Measurements from ENCODE around the gene CADM2.

DNA sequence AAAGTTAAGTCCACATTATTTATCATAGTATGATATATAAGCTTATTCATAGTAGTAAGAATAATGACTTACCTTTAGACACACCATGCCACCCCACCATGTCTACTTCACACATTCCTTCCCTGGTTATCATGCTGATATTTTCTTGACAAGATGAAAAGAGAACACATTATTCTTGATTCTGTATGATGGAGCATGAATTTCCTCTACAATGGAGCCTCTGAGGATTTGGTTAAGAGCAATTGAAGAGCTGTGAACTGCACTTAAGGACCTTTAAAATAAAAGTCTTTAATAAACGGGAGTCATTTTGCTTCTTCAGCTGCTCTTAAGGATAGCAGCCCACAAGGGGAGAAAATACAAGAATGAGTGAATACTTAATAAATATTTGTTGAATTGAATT lies 226.7 kb downstream of the CADM2 start:
- TF ChIP-seq, protein P1, sequence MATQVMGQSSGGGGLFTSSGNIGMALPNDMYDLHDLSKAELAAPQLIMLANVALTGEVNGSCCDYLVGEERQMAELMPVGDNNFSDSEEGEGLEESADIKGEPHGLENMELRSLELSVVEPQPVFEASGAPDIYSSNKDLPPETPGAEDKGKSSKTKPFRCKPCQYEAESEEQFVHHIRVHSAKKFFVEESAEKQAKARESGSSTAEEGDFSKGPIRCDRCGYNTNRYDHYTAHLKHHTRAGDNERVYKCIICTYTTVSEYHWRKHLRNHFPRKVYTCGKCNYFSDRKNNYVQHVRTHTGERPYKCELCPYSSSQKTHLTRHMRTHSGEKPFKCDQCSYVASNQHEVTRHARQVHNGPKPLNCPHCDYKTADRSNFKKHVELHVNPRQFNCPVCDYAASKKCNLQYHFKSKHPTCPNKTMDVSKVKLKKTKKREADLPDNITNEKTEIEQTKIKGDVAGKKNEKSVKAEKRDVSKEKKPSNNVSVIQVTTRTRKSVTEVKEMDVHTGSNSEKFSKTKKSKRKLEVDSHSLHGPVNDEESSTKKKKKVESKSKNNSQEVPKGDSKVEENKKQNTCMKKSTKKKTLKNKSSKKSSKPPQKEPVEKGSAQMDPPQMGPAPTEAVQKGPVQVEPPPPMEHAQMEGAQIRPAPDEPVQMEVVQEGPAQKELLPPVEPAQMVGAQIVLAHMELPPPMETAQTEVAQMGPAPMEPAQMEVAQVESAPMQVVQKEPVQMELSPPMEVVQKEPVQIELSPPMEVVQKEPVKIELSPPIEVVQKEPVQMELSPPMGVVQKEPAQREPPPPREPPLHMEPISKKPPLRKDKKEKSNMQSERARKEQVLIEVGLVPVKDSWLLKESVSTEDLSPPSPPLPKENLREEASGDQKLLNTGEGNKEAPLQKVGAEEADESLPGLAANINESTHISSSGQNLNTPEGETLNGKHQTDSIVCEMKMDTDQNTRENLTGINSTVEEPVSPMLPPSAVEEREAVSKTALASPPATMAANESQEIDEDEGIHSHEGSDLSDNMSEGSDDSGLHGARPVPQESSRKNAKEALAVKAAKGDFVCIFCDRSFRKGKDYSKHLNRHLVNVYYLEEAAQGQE (IDR thresholded peaks at IDR 0.05; ENCODE audit: unreplicated experiment) = no peak
- TF ChIP-seq, protein P2, sequence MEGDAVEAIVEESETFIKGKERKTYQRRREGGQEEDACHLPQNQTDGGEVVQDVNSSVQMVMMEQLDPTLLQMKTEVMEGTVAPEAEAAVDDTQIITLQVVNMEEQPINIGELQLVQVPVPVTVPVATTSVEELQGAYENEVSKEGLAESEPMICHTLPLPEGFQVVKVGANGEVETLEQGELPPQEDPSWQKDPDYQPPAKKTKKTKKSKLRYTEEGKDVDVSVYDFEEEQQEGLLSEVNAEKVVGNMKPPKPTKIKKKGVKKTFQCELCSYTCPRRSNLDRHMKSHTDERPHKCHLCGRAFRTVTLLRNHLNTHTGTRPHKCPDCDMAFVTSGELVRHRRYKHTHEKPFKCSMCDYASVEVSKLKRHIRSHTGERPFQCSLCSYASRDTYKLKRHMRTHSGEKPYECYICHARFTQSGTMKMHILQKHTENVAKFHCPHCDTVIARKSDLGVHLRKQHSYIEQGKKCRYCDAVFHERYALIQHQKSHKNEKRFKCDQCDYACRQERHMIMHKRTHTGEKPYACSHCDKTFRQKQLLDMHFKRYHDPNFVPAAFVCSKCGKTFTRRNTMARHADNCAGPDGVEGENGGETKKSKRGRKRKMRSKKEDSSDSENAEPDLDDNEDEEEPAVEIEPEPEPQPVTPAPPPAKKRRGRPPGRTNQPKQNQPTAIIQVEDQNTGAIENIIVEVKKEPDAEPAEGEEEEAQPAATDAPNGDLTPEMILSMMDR (conservative IDR thresholded peaks at IDR 0.05; ENCODE audit: low read depth in 2 of 2) = no peak
- no peak for TF ChIP-seq EZH2 (IDR thresholded peaks at IDR 0.05; ENCODE audit: low read depth, unreplicated experiment)
- TF ChIP-seq, protein P3, sequence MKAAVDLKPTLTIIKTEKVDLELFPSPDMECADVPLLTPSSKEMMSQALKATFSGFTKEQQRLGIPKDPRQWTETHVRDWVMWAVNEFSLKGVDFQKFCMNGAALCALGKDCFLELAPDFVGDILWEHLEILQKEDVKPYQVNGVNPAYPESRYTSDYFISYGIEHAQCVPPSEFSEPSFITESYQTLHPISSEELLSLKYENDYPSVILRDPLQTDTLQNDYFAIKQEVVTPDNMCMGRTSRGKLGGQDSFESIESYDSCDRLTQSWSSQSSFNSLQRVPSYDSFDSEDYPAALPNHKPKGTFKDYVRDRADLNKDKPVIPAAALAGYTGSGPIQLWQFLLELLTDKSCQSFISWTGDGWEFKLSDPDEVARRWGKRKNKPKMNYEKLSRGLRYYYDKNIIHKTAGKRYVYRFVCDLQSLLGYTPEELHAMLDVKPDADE (IDR thresholded peaks at IDR 0.05) = no peak
- TF ChIP-seq POLR2AphosphoS5 (IDR thresholded peaks at IDR 0.05; ENCODE audit: low read depth) = no peak
- no peak for TF ChIP-seq EZH2phosphoT487 (IDR thresholded peaks at IDR 0.05; ENCODE audit: unreplicated experiment)
- no peak for TF ChIP-seq ZNF331 (CRISPR knock-in tag; IDR thresholded peaks at IDR 0.05; ENCODE audit: low read depth)
- TF ChIP-seq ZNF114 (CRISPR knock-in tag; IDR thresholded peaks at IDR 0.05) = no peak
- TF ChIP-seq CREB1 (CRISPR knock-in tag; IDR thresholded peaks at IDR 0.05; ENCODE audit: low read depth) = no peak
- no peak for TF ChIP-seq NANOG (IDR thresholded peaks at IDR 0.05; ENCODE audit: borderline replicate concordance)
- no peak for TF ChIP-seq JUNB (IDR thresholded peaks at IDR 0.05; ENCODE audit: unreplicated experiment)
- TF ChIP-seq STAT1 (IDR thresholded peaks at IDR 0.05; ENCODE audit: unreplicated experiment) = no peak
- TF ChIP-seq, protein P4, sequence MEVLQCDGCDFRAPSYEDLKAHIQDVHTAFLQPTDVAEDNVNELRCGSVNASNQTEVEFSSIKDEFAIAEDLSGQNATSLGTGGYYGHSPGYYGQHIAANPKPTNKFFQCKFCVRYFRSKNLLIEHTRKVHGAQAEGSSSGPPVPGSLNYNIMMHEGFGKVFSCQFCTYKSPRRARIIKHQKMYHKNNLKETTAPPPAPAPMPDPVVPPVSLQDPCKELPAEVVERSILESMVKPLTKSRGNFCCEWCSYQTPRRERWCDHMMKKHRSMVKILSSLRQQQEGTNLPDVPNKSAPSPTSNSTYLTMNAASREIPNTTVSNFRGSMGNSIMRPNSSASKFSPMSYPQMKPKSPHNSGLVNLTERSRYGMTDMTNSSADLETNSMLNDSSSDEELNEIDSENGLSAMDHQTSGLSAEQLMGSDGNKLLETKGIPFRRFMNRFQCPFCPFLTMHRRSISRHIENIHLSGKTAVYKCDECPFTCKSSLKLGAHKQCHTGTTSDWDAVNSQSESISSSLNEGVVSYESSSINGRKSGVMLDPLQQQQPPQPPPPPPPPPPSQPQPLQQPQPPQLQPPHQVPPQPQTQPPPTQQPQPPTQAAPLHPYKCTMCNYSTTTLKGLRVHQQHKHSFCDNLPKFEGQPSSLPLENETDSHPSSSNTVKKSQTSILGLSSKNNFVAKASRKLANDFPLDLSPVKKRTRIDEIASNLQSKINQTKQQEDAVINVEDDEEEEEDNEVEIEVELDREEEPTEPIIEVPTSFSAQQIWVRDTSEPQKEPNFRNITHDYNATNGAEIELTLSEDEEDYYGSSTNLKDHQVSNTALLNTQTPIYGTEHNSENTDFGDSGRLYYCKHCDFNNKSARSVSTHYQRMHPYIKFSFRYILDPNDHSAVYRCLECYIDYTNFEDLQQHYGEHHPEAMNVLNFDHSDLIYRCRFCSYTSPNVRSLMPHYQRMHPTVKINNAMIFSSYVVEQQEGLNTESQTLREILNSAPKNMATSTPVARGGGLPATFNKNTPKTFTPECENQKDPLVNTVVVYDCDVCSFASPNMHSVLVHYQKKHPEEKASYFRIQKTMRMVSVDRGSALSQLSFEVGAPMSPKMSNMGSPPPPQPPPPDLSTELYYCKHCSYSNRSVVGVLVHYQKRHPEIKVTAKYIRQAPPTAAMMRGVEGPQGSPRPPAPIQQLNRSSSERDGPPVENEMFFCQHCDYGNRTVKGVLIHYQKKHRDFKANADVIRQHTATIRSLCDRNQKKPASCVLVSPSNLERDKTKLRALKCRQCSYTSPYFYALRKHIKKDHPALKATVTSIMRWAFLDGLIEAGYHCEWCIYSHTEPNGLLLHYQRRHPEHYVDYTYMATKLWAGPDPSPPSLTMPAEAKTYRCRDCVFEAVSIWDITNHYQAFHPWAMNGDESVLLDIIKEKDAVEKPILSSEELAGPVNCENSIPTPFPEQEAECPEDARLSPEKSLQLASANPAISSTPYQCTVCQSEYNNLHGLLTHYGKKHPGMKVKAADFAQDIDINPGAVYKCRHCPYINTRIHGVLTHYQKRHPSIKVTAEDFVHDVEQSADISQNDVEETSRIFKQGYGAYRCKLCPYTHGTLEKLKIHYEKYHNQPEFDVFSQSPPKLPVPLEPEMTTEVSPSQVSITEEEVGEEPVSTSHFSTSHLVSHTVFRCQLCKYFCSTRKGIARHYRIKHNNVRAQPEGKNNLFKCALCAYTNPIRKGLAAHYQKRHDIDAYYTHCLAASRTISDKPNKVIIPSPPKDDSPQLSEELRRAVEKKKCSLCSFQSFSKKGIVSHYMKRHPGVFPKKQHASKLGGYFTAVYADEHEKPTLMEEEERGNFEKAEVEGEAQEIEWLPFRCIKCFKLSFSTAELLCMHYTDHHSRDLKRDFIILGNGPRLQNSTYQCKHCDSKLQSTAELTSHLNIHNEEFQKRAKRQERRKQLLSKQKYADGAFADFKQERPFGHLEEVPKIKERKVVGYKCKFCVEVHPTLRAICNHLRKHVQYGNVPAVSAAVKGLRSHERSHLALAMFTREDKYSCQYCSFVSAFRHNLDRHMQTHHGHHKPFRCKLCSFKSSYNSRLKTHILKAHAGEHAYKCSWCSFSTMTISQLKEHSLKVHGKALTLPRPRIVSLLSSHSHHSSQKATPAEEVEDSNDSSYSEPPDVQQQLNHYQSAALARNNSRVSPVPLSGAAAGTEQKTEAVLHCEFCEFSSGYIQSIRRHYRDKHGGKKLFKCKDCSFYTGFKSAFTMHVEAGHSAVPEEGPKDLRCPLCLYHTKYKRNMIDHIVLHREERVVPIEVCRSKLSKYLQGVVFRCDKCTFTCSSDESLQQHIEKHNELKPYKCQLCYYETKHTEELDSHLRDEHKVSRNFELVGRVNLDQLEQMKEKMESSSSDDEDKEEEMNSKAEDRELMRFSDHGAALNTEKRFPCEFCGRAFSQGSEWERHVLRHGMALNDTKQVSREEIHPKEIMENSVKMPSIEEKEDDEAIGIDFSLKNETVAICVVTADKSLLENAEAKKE (CRISPR knock-in tag; IDR thresholded peaks at IDR 0.05) = no peak
